IPS-18a (cell line): Measurements from ENCODE around the gene AP3B1.

ENCODE experiments used
- H3K27ac ChIP-seq: one replicate; pipeline ENCODE4 v1.5.1; 2013; ENCODE audit warnings: low read length
- H3K27me3 ChIP-seq: one replicate; pipeline ENCODE4 v1.6.1; 2013; ENCODE audit warnings: mild to moderate bottlenecking, low read length; ENCODE audit not compliant: control insufficient read depth, insufficient read depth
- H3K36me3 ChIP-seq: one replicate; pipeline ENCODE4 v1.6.1; 2013; ENCODE audit warnings: low read depth, low read length; ENCODE audit not compliant: control insufficient read depth
- H3K4me1 ChIP-seq: one replicate; pipeline ENCODE4 v1.6.1; 2013; ENCODE audit warnings: low read depth, low read length; ENCODE audit not compliant: control insufficient read depth
- H3K4me3 ChIP-seq: one replicate; pipeline ENCODE4 v1.5.1; 2013; ENCODE audit warnings: low read length
- H3K9ac ChIP-seq: one replicate; pipeline ENCODE4 v1.6.1; 2013; ENCODE audit warnings: mild to moderate bottlenecking, low read length, moderate library complexity
- H3K9me3 ChIP-seq: one replicate; pipeline ENCODE4 v1.6.1; 2013; ENCODE audit warnings: low read depth, low read length; ENCODE audit not compliant: control insufficient read depth

Gene AP3B1

GRCh38 chr5:78129597-78129996, 164.9 kb downstream of the AP3B1 start:
- H3K4me3 ChIP-seq, result no peak overlapping the region
- no peak overlapping the region for H3K9ac ChIP-seq
- peaks cover 4% of the 10 kb centered on the region for H3K36me3 ChIP-seq
- no peaks in the 10 kb centered on the region for H3K4me1 ChIP-seq
- H3K9me3 ChIP-seq, result no peaks in the 10 kb centered on the region
- no peaks in the 10 kb centered on the region for H3K27me3 ChIP-seq
- H3K27ac ChIP-seq, result no peak overlapping the region

- no peak overlapping the region for H3K4me3 ChIP-seq
- H3K9ac ChIP-seq, result no peak overlapping the region
- no peaks in the 10 kb centered on the region for H3K4me1 ChIP-seq
- H3K36me3 ChIP-seq, result peaks cover 4% of the 10 kb centered on the region
- H3K27ac ChIP-seq, result no peak overlapping the region
- no peaks in the 10 kb centered on the region for H3K9me3 ChIP-seq
- no peaks in the 10 kb centered on the region for H3K27me3 ChIP-seq
Observed at GRCh38 chr5:78127875-78128274, 166.6 kb downstream of the AP3B1 start.

GRCh38 chr5:78126536-78126935, 168.0 kb downstream of the AP3B1 start:
- no peaks in the 10 kb centered on the region for H3K4me1 ChIP-seq
- no peak overlapping the region for H3K27ac ChIP-seq
- no peak overlapping the region for H3K9ac ChIP-seq
- H3K27me3 ChIP-seq, result no peaks in the 10 kb centered on the region
- peaks cover 4% of the 10 kb centered on the region for H3K36me3 ChIP-seq
- H3K4me3 ChIP-seq, result no peak overlapping the region
- H3K9me3 ChIP-seq, result no peaks in the 10 kb centered on the region

- H3K4me1 ChIP-seq, result no peaks in the 10 kb centered on the region
- H3K4me3 ChIP-seq, result no peak overlapping the region
- no peaks in the 10 kb centered on the region for H3K9me3 ChIP-seq
- peaks cover 9% of the 10 kb centered on the region for H3K36me3 ChIP-seq
- no peak overlapping the region for H3K27ac ChIP-seq
- H3K9ac ChIP-seq, result no peak overlapping the region
- no peaks in the 10 kb centered on the region for H3K27me3 ChIP-seq
Observed at GRCh38 chr5:78116167-78116566, 178.3 kb downstream of the AP3B1 start.

- no peak overlapping the region for H3K27ac ChIP-seq
- H3K4me1 ChIP-seq, result no peaks in the 10 kb centered on the region
Observed at GRCh38 chr5:78113689-78114264, 180.7 kb downstream of the AP3B1 start.

GRCh38 chr5:78112931-78113330, 181.6 kb downstream of the AP3B1 start:
- Histone ChIP-seq H3K36me3 (peaks cover 9% of the 10 kb centered on the region), H3K4me1 (no peaks in the 10 kb centered on the region), H3K27ac (no peak overlapping the region)

More at GRCh38 chr5:78113689-78114264, 180.7 kb downstream of the AP3B1 start:
- Histone ChIP-seq H3K9ac (no peak overlapping the region), H3K9me3 (no peaks in the 10 kb centered on the region), H3K27me3 (no peaks in the 10 kb centered on the region), H3K4me3 (no peak overlapping the region), H3K36me3 (peaks cover 9% of the 10 kb centered on the region)

GRCh38 chr5:78109891-78110324, 184.6 kb downstream of the AP3B1 start:
- H3K36me3 ChIP-seq, result peaks cover 5% of the 10 kb centered on the region
- H3K27me3 ChIP-seq, result no peaks in the 10 kb centered on the region
- H3K27ac ChIP-seq, result no peak overlapping the region
- H3K9ac ChIP-seq, result no peak overlapping the region
- no peak overlapping the region for H3K4me3 ChIP-seq
- no peaks in the 10 kb centered on the region for H3K9me3 ChIP-seq
- H3K4me1 ChIP-seq, result no peaks in the 10 kb centered on the region

More at GRCh38 chr5:78112931-78113330, 181.6 kb downstream of the AP3B1 start:
- H3K27me3 ChIP-seq, result no peaks in the 10 kb centered on the region
- no peaks in the 10 kb centered on the region for H3K9me3 ChIP-seq
- H3K9ac ChIP-seq, result no peak overlapping the region
- no peak overlapping the region for H3K4me3 ChIP-seq

- no peaks in the 10 kb centered on the region for H3K9me3 ChIP-seq
- no peak overlapping the region for H3K4me3 ChIP-seq
- H3K27ac ChIP-seq, result no peak overlapping the region
- peaks cover 3% of the 10 kb centered on the region for H3K4me1 ChIP-seq
- no peak overlapping the region for H3K9ac ChIP-seq
- H3K36me3 ChIP-seq, result no peaks in the 10 kb centered on the region
- no peaks in the 10 kb centered on the region for H3K27me3 ChIP-seq
Observed at GRCh38 chr5:78108564-78108963, 185.9 kb downstream of the AP3B1 start.

- H3K36me3 ChIP-seq, result peaks cover 9% of the 10 kb centered on the region
- no peak overlapping the region for H3K9ac ChIP-seq
- H3K27ac ChIP-seq, result no peak overlapping the region
Observed at GRCh38 chr5:78103232-78103918, 191.1 kb downstream of the AP3B1 start.

GRCh38 chr5:78102500-78102899, 192.0 kb downstream of the AP3B1 start:
- peaks cover 10% of the 10 kb centered on the region for H3K36me3 ChIP-seq
- H3K9ac ChIP-seq, result no peak overlapping the region
- H3K4me1 ChIP-seq, result peaks cover 3% of the 10 kb centered on the region
- H3K9me3 ChIP-seq, result no peaks in the 10 kb centered on the region
- no peaks in the 10 kb centered on the region for H3K27me3 ChIP-seq
- H3K27ac ChIP-seq, result no peak overlapping the region
- no peak overlapping the region for H3K4me3 ChIP-seq

More at GRCh38 chr5:78103232-78103918, 191.1 kb downstream of the AP3B1 start:
- Histone ChIP-seq H3K27me3 (no peaks in the 10 kb centered on the region), H3K4me3 (no peak overlapping the region), H3K9me3 (no peaks in the 10 kb centered on the region), H3K4me1 (peaks cover 3% of the 10 kb centered on the region)

GRCh38 chr5:78095125-78095524, 199.4 kb downstream of the AP3B1 start:
- Histone ChIP-seq H3K4me1 (no peaks in the 10 kb centered on the region), H3K27me3 (no peaks in the 10 kb centered on the region), H3K36me3 (peaks cover 10% of the 10 kb centered on the region), H3K4me3 (no peak overlapping the region), H3K27ac (no peak overlapping the region), H3K9me3 (no peaks in the 10 kb centered on the region), H3K9ac (no peak overlapping the region)

- H3K4me1 ChIP-seq, result no peaks in the 10 kb centered on the region
- H3K36me3 ChIP-seq, result no peaks in the 10 kb centered on the region
- no peak overlapping the region for H3K9ac ChIP-seq
- no peak overlapping the region for H3K4me3 ChIP-seq
- no peaks in the 10 kb centered on the region for H3K27me3 ChIP-seq
- no peak overlapping the region for H3K27ac ChIP-seq
- no peaks in the 10 kb centered on the region for H3K9me3 ChIP-seq
Observed at GRCh38 chr5:78090002-78090401, 204.5 kb downstream of the AP3B1 start.
